HTR-8/SVneo (cell line): ENCODE measurements around the gene NCEH1.

Experiments
- DNase-seq: peaks from one replicate; pipeline ENCODE4 v3.0.0; 2011; ENCODE audit warnings: low spot score, mixed read lengths; ENCODE audit not compliant: insufficient read length
- FAIRE-seq: peaks from 2 replicates; lab custom pipeline; 2011; peaks lifted over from hg19 to GRCh38; lab: Jason Lieb, UNC

NCEH1 gene

DNA sequence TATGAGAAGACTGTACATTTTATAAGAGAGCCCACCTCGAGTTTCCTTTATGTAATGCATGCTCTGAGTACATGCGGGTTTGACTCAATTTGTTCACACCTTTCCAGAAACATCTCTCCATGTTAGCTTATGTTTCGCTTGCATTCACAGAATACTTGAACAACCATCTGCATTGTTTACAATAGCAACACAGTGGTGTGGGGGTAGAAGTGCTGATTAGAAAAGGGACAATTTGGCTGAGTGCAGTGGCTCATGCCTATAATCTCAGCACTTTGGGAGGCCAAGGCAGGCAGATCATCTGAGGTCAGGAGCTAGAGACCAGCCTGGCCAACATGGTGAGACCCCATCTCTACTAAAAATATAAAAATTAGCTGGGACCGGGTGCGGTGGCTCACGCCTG, 60.9 kb downstream of the NCEH1 start:
- DNase-seq (no peak), FAIRE-seq (no peak)

DNA sequence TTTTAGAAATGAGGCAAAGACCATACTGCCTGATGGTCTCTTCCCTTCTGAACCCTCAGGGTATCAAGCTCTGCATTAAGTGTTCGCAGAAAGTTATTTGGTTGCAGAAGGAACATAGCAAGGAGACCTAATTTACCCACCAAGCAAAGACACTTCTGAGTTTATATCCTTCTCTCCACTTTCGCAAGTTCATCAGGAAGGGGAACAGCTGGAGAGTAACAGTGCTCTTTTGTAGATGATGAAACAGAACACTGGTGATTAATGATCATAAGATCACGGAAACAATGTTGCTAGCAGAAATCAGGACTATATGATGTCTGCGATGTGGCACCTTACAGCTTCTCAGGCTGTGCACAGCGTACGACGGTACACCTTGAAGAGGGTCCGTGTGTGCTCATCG, 62.1 kb downstream of the NCEH1 start:
- no peak for FAIRE-seq
- no peak for DNase-seq

DNA sequence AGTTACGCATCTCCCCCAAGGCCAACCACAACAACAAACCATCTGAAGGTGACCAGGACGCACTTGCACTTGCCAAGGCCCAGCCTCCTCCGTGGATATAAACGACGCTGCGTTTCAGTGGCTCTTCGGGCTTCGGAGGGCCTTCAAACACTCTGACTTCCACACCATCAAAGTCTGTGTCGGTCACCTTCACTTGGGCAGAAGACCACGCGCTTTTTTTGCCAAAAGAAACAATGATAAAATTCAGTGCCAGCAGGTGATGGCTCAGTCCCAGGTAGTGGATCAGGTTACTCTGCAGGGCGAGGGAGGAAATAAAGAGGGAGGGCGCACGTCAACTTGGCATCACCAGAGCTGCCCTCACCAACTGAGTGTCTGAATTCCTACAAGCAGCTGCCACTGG, 63.0 kb downstream of the NCEH1 start:
- no peak for DNase-seq

DNA sequence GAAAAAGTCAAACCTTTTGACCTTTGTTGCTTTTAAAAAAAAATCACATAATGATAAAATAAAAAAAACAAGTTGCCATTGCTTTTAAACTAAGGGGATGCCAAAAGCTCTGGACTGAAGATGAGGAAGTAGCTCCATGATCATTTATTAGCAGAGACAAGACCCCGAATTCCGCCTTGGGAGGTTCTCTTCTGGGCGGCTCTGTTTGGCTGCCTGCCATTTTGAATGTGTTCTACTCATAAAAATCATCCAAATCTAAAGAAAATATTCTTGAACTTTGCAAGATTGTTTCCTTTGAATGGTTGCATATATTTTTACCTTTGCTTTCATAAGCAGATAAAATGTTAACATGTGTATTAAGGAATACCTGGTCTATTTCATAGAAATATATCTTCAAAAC, 63.8 kb downstream of the NCEH1 start:
- FAIRE-seq (no peak), DNase-seq (no peak)

More for the DNA sequence above, 63.0 kb downstream of the NCEH1 start:
- no peak for FAIRE-seq

DNA sequence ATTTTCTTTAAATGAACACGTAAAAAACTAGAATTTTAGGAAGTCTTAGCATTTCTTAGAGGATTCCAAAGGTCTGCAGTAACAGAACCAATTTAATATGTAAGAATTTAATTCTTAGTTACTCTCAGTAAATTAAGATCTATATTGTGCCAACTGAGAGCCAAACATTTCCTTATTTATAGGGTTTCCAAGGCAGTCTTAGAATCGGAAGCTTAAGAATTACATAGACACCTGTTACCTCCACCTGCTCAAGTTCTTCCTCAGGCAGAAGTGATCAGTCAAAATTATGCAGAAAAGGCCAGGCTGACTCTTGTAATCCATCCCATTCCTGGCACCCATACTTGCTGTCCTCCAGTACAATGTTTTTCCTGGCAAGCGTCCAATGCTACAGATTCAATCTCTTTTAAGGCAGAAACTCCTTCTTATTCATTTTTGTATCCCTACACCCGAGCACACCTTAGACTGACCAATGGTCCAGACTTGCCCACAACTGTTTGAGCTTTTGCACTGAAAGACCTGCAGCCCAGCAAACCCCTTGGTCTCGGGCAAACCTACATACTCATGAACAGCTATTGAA, 64.3 kb downstream of the NCEH1 start:
- no peak for FAIRE-seq

DNA sequence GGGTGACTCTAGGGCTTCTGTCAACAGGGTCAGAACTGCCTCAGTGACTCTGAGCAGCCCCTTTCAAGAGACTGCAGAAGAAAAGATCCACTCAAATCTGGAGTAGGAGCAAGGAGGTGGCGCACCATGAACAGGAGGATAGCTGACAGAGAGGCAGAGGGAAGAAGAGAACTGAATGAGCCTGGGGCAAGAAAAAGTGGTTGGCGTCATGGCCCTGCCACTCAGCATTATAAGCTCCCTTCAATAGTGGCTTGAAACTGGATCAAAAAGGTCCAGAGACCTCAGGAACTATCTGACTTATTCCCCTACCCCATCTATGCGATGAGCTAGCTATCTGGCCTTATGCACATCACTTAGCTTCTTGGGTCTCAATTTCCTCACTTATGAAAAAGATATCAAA, 66.6 kb downstream of the NCEH1 start:
- DNase-seq: no peak
- FAIRE-seq: no peak

More for the DNA sequence above, 64.3 kb downstream of the NCEH1 start:
- DNase-seq: no peak

DNA sequence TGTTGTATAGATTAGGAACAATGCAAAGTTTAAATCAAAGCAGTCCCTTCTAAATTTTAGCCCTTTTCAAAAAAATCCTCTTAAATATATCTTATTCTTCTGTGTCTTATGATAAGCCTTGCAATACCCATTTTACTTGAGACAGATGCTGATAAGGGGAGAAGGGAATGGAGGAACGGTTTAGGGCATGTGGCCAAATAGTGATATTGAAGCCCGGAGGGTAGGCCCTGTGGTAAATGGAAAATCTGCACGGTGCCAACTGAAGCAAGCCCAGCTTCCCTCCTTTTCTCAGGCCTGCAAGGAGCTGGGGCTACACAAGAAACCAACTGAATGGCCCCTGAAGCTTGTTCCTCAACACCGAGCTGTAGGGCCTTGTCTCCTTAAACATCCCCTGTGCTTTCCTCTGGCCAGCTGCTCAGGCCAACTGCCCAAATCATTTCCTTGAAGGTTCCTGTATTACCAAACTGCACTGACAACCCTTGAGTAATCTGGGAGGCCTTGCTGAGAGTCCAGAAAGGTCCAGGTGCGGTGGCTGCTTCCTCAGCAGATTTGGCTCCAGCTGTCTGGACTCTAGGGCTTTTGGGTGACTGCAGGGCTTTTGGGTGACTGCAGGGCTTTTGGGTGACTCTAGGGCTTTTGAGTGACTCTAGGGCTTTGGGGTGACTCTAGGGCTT, 67.2 kb downstream of the NCEH1 start:
- no peak for DNase-seq
- no peak for FAIRE-seq

DNA sequence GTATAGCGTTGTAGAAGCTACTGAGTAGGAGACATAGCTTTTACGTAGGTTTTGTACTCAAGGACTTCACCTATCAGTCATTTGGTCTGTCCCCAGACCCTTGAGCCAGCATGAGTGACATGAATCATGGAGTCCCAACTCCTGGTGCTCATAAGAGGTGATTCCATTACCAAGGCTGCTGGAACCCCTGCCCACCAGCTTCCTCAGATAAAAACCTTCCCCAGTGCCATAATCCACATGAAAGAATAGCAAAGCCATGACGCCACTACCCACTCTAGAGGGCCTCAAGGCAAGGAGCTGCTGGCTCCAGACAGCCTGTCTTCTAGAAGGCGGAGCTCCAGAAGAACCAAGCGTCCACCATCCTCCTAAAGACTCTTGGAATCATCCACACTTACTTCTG, 69.6 kb downstream of the NCEH1 start:
- DNase-seq (no peak), FAIRE-seq (no peak)

DNA sequence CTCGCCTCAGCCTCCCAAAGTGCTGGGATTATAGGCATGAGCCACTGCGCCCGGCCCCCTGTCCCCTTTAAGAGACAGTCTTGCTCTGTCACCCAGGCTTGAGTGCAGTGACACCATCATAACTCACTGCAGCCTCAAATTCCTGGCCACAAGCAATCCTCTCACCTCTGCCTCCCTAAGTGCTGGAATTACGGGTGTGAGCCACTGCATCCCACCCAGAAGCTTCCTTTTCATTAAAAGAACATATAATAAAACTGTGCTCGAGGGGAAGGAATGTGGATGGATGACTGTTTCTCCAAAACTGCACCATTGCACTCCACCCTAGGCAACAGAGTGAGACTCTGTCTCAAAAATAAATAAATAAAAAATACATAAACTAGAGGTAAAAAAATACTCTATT, 70.1 kb downstream of the NCEH1 start:
- FAIRE-seq: no peak
- no peak for DNase-seq

DNA sequence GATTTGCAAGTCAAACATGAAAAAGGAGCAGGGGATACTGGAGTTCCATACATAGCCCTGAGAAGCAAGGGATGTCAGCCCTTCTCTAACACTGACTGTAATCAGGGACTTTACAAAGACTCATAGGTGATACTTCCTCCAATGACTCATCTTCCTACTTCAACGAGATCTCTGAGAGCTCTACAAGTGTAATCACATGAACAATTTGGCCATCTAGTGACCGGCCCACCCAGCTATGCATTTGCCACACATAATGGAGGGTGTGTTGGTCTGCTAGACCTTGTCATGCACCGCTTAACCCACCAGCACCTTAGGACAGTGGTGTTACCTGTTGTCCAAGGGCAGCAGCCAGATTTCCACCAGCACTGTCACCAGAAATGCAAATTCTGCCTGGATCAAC, 75.3 kb downstream of the NCEH1 start:
- DNase-seq (no peak), FAIRE-seq (peak; percentile 46)

DNA sequence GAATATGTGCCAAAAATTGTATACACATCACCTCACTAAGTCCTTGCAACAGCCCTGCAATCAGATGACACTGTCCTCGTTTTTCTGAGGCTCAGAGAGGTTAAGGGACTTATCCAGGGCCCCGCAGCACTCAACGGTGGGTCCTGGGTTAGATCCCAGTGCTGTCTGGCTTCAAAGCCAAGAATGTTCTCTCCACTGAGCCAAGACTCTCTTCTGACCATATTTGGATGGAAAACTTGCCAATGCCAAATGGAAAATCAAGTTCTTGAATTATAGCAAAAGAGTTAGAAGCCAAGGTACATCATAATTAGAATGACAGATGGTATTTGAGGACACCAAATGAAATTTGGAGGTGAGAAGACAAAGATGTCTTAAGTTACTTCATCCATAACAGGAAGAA, 75.9 kb downstream of the NCEH1 start:
- FAIRE-seq (no peak), DNase-seq (no peak)

DNA sequence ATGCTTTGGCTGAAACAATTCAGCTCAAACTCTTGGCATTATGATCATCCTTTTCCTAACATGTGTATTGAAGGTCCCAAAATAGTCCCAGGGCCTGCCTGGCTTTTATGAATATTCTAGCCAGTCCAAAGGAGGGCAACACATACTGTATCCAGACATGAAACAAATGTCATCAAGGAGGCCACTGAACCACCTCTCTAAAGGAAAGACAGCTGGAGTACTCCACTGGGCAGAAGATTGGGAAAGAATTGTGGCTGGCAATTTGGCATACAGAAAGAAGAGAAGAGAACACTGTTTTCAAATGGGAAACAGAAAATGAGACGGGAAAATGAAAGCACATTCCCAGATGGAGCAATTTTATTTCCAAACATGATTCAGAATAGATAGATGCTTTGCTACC, 80.6 kb downstream of the NCEH1 start:
- DNase-seq: no peak
- FAIRE-seq: no peak

DNA sequence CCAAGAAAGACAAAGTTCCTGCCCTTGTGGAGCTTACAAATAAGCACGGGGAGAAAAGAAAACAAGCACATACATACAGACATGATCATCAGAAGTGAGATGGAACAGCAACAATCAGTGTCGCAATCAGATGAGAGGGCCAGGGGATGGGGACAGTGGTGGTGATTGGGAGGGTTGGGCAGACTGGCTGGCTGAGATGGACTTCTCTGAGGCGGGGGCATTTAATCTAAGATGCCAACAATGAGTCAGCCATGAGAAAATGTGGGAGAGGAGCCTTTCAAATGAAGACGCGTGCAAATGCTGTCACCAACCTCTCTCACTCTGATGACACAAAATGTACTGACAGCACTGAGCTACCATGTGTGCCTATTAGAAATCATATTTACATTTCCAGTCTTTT, 81.4 kb downstream of the NCEH1 start:
- FAIRE-seq: peak; percentile 82
- no peak for DNase-seq

DNA sequence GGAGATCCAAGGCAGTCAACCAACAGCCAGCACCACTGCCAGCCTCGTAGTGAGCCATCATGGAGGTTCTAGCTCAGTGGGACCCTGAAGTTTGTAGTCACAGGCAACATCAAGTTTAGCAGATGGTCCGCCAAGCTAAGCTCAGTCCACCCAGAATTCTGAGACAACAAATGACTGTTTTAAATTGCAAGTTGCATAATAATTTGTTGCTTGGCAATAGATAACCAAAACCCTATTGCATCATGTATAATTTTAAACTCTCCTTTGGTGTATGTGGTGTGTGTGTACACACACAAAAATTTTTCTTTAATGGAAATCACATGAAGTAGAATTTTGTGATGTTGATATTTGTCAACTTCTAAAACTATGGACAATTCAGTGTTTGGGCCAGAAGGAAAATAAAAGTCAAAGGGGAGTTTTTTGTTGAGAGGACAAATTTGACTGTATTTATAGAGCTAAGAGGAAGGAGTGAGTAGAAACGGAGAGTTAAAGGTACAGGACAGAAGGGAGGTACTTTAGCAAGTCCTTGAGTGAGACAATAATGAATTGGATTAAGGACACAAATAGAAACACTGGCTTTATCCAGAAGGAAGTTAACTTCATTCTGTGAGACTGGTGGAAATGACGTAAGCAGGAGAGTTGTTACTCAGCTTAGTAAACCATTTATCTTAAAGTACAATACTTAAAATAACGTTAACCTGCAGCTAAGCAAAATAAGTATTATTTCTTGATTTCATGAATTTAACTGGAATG, 83.6 kb downstream of the NCEH1 start:
- DNase-seq: no peak
- no peak for FAIRE-seq

DNA sequence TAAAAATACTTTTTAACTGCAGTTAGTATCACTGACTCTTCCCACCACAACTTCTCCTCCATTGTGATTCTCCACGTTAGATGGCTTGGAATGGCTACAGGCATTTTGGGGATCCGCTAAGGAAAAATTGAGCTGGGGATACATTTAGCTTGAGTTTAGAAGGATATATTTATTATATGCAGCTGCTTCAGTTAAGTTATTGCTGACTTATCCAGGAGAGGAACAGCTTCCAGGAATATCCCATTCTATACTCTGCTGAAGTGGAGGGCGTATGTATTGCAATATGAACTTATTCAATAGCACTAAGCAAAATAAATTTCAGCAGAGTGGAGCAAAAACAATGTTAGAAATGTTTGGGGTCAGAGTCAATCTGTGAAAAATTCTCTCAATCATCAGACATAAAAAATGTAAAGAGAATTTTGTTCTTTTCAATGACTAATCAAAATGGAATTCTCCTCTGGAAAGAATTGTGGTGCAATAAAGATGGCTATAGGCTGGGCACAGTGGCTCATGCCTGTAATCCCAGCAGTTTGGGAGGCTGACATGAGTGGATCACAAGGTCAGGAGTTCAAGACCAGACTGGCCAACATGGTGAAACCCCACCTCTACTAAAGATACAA, 84.7 kb downstream of the NCEH1 start:
- peak; percentile 62 for FAIRE-seq
- no peak for DNase-seq

DNA sequence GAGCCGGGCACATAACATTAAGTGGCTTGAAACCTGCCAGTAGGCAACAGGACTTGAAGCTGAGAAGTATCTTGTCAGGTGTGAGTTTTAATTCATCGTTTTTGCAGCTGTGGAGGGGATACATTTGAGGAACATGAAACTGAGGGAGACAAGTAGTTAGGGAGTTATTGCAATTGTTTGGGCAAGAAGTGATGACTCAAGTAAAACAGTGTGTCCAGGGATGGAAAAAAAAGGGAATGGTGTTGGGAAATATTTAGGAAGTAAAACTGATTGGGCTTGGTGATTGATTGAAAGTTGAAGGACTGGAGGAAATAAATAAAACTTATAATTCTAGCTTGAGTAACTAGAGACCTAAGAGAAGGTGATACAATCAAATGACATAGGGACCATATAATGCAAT, 85.5 kb downstream of the NCEH1 start:
- DNase-seq (no peak), FAIRE-seq (no peak)

DNA sequence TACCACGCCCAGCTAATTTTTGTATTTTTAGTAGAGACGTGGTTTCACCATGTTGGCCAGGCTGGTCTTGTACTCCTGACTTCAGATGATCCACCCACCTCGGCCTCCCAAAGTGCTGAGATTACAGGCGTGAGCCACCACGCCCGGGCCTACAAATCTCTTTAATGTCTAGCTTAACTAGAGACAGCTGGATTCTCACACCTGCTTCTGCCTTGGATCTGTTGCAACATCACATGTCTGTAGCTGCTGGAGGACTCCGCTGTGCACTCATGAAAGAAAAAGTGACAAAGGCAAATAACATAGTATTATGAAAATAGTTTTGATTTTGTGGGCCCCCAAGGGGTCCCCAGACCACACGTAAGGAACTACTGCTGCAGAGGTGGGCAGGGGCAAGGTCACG, 85.9 kb downstream of the NCEH1 start:
- FAIRE-seq: no peak
- DNase-seq: no peak

DNA sequence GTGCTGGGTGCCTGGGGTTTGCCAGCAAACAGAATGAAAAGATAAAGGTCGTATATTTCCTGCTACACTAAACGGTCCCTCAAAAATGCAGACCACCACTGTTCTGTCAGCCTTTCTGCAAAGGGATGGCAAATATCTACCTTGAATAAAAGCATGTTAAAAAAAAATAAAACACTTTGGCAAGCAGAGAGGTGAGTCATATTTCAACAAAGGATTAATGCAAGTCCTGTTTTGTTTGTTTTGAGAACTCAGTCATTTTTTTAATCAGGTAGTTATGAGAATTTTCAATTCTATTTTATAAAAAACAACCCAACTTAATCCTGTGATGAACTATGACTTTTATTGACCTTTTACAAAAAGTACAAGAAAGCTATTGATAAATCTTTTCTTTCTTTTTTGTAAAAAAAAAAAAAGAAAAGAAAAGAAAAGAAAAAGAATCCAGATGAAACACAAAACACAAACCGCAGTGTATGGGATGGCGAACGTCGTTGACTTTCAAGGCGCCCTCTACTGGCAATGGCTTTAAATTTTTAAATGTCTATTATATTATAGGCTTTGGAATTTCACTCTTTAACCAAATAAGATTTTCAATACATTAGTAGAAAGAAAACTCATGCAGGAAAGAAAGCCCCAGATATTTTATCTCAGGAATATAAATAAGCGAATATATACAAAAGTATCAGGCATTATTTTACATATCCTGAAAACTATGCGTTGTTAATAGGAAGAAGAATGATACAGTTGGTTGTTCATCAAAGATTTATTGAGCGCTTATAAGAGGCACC, 87.8 kb downstream of the NCEH1 start:
- DNase-seq: no peak
- FAIRE-seq: no peak

DNA sequence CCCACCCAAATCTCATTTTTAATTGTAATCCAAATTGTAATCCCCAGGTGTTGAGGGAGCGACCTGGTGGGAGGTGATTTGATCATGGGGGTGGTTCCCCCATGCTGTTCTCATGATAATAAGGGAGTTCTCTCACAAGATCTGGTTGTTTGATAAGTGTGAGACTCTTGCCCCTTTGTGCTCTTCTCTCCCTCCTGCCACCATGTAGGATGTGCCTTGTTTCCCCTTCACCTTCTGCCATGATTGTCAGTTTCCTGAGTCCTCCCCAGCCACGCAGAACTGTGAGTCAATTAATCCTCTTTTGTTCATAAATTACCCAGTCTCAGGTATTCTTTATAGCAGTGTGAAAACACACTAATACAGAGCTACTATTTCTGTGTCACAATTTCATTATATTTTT, 88.7 kb downstream of the NCEH1 start:
- DNase-seq (no peak), FAIRE-seq (no peak)

DNA sequence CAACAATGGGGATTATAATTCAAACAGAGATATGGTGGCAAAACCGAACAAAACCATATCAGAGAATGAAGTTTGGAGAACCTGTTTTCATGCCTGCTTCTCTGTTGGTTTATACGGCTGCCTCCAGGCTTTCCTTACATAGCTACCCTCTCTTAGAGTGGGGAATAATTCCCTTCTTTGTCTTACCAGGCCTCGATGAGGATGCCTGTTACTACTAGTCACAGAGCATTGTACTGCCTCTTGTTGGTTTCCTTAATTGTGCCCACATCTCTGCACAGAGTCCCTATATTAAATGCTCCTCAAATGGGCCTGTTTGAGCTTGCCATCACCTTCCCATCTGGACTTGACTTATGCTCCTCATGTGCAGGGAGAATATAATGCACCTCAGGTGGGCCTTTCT, 92.9 kb downstream of the NCEH1 start:
- FAIRE-seq: no peak
- no peak for DNase-seq
